HG02884 (cell line): ENCODE results near the gene CLCA4.

ENCODE experiments used
- ATAC-seq: cut with Tn5 transposase; IDR thresholded peaks from one replicate; pipeline ENCODE4 v1.9.1; 2021; ENCODE audit warnings: mild to moderate bottlenecking, moderate library complexity; ENCODE audit not compliant: unreplicated experiment

CLCA4 gene, protein sequence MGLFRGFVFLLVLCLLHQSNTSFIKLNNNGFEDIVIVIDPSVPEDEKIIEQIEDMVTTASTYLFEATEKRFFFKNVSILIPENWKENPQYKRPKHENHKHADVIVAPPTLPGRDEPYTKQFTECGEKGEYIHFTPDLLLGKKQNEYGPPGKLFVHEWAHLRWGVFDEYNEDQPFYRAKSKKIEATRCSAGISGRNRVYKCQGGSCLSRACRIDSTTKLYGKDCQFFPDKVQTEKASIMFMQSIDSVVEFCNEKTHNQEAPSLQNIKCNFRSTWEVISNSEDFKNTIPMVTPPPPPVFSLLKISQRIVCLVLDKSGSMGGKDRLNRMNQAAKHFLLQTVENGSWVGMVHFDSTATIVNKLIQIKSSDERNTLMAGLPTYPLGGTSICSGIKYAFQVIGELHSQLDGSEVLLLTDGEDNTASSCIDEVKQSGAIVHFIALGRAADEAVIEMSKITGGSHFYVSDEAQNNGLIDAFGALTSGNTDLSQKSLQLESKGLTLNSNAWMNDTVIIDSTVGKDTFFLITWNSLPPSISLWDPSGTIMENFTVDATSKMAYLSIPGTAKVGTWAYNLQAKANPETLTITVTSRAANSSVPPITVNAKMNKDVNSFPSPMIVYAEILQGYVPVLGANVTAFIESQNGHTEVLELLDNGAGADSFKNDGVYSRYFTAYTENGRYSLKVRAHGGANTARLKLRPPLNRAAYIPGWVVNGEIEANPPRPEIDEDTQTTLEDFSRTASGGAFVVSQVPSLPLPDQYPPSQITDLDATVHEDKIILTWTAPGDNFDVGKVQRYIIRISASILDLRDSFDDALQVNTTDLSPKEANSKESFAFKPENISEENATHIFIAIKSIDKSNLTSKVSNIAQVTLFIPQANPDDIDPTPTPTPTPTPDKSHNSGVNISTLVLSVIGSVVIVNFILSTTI

DNA sequence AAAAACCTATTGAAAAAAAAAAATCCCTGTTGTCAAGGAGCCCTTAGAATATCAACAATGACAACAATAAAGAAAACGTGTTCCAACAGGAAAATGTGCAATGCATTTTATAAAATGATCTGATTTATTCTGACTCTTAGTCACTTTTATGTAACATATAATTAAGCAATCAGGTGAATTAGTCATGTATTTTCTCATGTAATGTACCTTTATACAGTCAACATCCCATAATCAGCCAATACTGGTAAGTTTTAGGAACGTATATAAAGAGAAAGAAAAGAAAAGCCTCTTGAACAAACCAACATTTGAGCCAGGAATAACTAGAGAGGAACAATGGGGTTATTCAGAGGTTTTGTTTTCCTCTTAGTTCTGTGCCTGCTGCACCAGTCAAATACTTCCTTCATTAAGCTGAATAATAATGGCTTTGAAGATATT is at the start of gene CLCA4:
Gene CLCA4 (plus strand): TSS at position 292 of the 435 bp plus-strand sequence. CDS start 42 bp downstream, at position 334.
- ATAC-seq = no peak

DNA sequence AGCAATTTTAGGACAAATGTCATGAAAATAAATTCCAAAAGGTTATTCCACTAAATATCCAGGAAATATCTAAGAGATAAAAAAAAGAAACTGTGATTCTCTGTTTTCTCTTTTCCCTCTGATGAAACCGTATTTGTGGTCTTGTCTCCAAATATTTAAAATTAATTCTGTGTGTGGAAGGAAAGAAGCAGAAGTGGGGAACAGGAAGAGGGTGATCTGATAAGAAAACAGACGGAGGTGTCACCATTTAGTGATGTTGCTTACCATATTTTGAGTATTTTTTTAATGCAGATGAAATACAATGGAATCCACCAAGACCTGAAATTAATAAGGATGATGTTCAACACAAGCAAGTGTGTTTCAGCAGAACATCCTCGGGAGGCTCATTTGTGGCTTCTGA is 48.6 kb upstream of the CLCA4 start:
- no peak for ATAC-seq

DNA sequence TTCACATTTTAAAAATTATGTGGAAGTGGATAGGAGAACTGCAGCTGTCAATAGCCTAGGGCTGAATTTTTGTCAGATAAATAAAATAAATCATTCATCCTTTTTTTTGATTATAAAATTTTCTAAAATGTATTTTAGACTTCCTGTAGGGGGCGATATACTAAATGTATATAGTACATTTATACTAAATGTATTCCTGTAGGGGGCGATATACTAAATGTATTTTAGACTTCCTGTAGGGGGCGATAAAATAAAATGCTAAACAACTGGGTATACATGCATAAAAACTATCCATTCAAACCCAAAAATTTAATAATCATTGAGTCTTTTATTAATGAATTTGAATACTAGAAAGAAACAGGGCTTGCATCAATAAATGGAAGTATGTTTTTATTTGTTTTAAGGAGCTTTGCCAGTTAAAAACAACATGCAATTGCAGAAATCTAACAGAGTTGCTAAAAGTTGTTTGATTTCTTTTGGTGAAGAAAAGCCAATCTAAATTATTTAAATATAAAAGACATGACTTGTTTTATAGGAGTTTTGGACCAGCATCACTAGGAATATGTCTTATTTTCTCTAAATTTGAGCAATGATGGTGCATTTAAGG is 46.8 kb upstream of the CLCA4 start:
- no peak for ATAC-seq

DNA sequence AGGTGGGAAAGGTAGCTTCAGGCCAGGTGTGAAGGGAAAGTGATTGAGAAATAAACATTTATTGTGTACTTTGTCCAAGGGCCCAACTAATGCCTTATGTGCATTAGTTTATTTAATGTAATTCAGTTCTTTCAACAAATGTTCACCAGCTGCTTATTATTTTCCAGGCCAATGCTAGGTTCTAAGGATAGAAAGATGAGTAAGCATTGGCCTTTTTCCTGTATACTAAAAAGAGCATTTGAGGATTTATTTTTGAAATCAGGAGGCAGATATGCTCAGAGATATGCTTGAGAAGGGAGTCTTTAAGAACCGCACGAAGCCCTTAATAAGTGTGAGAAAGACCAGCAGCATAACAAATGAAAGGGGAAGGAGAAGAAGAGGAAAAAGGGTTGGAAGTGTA is 46.2 kb upstream of the CLCA4 start:
- ATAC-seq = no peak

DNA sequence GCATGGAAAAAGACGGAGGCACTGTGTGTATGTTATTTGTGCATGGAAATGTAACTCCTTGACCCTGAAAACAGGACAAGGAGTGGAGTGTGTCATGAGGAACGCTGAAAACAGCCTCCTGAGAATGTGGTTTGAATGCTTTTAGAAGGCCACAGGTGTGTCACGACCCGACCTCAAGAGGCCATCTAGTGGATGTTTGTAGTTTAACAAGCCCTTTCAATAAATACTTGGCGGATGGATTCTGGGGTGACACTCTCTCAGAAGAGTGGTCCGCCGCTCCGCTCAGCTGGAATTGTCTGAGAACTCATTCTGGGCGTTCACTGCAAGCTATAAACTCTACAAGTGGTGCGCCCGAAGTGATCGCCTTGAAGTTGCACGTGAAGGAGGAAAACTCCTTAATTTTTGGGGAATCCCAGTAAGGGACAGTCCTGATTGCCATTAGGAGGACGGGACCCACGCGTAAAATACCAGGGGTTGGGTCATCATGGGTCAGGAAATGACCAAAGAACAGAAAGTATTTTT is 44.7 kb upstream of the CLCA4 start:
- ATAC-seq = peak; percentile 69

DNA sequence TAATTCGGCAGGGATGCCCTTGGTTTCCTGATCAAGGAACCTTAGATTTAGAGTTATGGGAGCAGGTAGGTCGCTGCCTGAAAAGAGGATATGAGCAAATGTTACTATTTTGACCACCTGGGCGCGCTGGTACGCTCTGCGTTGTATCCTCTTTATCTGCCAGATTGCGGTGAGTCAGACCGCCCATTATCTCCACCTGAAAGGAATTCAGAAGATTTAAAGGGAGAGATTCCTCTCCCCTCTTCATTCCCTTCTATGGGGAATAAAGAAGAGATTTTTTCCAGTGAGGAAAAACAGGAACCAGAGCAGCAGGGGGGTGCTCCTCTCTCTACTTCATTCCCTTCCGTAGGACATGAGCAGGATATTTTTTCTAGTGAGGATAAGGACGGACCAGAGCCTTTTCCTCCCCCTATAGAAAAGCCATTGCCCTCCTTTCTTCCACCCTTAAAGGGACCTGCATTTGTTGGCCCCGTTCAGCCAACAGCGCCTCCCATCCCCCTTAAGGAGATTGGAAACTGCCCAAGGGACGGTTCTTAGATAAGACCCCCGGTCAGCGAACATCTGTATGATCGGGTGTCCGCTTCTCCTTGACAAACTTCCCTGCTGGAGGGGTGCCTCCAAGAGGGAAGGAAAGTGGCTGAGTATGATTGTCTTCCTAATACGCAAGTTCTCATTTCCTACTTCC is 44.0 kb upstream of the CLCA4 start:
- no peak for ATAC-seq

DNA sequence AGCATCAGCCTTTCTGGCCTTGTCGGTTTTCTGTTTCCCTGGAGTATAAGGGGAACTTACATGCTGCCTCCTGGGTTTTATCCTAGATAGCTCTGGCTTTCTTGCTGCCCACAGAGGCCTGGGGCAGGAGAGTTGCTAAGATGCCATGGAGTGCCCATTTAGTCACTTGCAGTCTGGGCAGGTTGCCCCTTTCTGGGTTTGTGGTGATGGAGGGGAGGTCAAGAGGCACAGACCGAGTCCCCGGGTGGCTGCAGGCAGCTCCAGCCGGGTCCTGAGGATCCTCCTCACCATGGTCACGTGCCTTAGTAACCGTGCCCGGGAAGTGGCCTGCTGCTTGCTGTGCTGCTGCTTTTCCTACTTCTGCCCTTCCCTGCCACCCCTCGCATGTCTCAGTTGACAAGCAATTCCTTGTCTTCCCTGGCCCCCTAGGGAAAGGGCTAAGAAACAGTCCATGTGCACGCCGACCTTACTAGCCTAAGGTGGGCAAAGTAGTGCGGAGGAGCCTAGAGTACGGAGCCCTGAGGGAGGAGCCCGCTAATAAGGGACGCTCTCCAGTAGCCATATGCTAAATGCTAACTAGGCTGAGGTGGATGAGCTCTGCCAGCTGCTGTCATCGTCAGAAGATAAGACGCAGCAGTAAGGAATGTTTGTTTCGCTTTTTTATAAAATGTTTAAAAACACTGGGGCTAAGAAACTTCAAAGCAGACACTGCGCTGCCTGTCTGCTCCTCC is 43.3 kb upstream of the CLCA4 start:
- no peak for ATAC-seq

DNA sequence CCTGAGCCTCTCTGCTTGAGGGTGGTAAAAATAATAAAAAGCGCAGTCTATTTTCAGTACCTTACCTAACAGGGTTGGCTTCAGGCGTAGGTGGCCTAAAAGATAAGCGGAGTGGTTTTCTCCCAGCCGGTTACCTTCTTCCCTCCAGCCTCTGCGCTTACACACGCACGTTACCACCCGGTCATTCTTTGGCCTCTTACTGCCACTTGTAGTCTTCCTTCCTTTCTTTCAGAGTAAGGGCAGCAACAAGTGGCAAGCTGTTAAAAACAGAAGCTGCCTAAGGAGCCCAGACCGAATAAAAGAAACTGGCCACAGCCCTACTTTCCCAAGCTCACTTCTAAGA is 42.8 kb upstream of the CLCA4 start:
- ATAC-seq = no peak

DNA sequence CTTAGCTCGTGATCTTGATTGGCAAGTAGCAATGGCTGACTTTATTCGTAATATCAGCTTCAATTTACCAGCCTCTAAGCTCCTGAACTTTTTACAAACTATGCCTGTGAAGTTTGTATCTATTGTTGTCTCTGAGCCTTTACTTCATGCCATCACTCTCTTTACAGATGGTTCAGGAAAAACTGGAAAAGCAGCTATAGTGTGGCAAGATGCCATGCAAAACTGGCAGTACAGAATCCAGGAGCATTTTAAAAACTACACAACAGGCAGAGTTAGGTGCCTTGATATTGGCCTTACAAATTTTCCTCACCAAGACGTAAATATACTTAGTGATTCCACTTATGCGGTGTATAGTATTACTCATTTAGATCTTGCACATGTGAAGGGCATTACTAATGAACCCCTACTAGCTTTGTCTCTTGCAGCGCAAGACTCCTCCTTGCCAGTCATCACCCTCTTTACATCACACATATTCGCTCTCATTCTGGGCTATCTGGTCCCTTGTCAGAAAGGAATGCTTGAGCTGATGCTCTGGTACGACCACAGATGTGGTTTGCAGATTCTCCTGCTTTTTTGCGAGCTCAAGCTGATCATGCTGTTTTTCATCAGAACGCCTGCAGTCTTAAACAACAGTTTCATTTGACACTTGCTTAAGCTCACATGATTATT is 41.8 kb upstream of the CLCA4 start:
- no peak for ATAC-seq

DNA sequence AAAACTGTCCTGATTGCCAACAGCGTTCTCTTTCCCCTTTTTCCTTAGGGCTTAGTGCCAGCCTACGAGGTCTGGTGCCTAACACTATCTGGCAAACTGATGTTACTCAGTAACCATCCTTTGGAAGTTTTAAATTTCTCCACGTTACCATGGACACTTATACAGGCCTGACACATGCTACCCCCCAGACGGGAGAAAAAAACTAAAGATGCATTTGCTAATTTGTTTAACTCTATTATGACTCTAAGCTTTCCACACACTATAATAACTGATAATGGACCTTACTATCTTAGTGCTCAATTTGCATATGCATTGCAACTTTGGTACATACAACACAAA is 41.3 kb upstream of the CLCA4 start:
- ATAC-seq = no peak

DNA sequence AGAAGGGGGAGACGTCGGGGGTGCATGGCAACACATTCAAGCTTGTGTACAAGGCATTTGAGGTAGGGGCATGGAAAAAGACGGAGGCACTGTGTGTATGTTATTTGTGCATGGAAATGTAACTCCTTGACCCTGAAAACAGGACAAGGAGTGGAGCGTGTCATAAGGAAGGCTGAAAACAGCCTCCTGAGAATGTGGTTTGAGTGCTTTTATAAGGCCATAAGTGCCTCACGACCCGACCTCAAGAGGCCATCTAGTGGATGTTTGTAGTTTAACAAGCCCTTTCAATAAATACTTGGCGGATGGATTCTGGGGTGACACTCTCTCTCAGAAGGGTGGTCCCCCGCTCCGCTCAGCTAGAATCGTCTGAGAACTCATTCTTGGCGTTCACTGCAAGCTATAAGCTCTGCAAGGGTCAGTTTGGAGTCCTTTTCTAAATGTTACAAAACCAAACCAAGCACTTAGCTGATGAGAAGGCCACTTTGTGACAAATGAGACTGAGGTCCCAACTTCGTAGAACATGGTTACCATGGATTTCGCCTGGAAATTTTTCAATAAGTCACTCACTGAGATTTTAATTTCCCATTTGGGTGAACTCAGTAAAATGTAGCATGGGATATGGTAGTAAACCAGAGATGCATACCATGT is 38.8 kb upstream of the CLCA4 start:
- ATAC-seq = no peak

DNA sequence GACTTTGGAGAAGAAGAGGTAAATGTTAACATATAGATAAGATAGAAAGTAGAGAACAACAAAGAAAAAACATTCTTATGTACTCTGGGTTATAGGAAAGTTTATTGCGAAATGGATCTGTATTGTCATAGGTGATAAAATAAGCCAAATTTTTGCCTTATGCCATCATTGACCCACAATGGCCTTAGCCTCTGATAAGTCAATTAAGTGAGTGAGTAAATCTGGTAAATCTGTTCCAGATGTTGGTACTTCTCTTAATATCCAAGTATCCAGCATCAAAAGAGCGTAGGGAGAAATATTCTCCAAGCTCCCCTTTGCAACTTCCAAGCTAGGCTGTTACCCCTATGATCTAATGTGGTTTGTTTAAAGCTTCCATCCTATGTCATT is 38.3 kb upstream of the CLCA4 start:
- ATAC-seq = no peak

DNA sequence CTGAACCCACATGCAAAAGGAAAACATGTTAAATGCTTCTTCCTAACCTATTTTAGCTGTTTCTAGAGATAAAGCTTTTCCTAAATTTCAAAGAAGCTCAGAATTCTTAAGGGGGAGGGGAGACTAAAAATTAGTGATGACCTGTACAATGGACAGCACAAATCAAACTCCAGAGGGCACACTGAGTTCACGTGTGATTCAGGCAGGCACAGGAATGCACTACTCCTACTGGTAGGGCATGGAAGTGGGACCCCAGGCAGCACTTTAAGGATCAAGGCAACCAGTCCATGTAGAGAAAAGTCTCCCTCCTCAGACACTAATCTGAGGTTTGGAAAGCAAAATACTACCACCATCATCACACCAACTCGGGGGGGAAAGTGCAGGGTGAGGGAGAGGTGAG is 31.3 kb upstream of the CLCA4 start:
- ATAC-seq = no peak

DNA sequence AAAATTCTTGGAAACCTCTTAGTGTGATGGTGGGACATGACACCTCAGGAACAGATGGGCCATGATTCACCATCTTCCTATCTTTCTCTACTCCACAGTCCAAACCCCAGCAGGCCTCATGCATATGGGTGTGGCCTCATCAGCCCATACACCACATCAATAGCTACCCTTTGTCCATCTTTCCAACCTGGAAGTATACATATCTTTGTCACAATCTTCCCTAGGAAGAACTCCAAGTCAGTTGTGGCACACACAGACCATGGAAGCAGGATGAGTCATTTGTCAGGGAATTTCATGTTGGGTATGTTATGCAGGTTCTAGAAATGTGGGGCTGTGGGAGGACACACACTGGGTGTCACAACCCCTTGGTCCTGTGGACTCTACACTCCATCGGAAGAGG is 30.5 kb upstream of the CLCA4 start:
- ATAC-seq = no peak

DNA sequence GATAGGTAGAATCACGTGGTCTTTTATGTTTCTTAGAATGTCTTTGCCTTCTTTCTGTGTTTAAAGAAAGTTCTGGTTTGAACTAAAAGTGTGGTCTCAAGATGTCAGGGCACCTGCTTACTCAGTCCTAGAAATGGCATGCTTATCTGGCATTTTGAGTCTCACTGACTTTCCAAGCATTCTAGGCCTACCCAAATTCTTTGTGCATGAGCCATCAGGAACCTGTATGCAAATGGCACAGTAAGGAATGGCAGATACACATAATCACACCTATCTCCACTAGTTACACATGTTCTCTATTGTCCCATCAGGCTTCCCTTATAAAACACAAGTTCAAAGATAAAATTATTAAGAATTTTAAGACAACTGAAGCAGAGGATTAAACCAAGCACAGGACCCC is 29.5 kb upstream of the CLCA4 start:
- ATAC-seq = no peak

DNA sequence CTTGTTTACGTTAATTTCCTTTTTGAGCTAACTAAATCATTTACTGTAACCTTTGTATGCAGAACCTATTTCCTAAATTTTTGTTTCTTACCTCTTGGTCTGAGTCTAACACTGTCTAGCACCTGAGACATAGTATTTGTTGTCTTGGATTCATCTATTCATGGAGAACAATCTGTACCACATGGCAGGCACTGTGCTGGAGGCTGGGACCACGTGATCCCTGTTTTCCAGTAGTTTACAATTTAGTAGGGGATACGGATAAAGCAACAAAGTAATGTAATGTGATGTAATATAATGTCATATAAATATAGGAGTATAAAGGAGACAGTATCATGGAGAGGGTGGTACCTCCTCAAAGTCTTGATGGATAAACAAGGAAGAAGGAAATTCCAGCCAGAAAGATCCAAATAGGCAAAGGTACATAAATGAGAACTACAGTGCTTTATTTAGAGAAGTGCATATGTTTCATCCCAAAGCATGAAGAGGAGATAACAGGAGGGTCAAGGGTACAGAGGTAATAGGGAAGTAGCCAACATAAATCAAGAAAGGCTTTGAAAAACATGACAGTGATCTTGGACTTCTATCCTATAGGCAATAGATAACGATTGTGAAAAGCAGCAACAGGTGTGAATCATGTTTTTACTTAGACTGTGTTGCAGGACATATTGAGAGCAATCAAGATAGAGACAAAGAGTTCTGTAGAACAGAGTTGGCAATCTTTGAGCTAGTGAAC is 25.9 kb upstream of the CLCA4 start:
- no peak for ATAC-seq

DNA sequence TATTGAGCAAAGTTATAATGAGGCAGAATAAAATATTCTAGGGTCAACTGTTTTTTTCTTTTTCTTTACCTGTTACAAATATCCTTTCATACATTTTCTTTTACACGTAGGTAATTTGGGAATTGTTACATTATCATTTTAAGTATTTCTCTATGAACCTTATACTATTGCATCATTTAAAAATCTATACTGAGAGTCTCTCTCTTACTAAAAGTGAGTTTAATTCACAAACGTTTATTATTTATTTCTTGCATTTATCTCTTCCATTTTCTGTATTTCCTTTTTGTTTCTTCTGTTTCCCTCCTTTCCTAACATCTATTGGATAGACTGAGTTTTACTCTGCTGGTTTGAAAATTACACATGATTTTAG is 25.4 kb upstream of the CLCA4 start:
- no peak for ATAC-seq

DNA sequence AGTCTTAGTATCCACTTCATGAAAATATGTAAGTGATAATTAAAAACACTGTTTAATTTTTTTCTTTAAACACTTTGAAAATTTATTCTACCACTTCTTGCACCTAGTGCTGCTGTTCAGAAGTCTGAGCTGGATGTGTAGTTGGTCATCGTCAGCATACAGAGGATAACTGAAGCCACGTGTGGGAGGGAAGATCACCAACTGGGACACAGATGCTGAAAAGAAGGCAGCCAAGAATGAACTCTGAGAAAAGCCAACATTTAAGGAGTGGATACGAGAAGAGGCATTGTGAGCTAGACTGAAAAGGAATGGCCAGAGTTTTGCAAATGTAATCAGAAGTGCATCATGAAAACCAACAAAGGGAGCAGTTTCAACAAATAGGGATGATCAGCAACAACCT is 24.6 kb upstream of the CLCA4 start:
- no peak for ATAC-seq
